Mononuclear cell (primary cell): ENCODE measurements around the gene PAF1. TPM values are rescaled to one million over a fixed set of nuclear protein-coding genes. Genes with fewer than 3 reads are reported as not detected.

Source experiments
- H3K27me3 ChIP-seq: 2 replicates; pipeline ENCODE4 v1.6.0; 2011; ENCODE audit warnings: low read length, control low read depth; ENCODE audit not compliant: insufficient read depth
- H3K4me1 ChIP-seq: 2 replicates; pipeline ENCODE4 v1.5.1; 2011; ENCODE audit warnings: mild to moderate bottlenecking, low read length, control low read depth; ENCODE audit not compliant: insufficient read depth
- H3K4me3 ChIP-seq: 2 replicates; pipeline ENCODE4 v1.5.1; 2011; ENCODE audit warnings: mild to moderate bottlenecking, low read length, moderate library complexity
- H3K9me3 ChIP-seq: 2 replicates; pipeline ENCODE4 v1.5.1; 2011; ENCODE audit warnings: low read depth, mild to moderate bottlenecking, control low read depth, low read length
- total RNA-seq: library from RNA; depleted of rRNA; stranded (reverse); fragments of >200 nt; gene quantifications from one replicate; pipeline ENCODE4 v1.2.3, GENCODE V29; 2012

The PAF1 gene
- total RNA-seq, 1 donor = 26.1 TPM

DNA sequence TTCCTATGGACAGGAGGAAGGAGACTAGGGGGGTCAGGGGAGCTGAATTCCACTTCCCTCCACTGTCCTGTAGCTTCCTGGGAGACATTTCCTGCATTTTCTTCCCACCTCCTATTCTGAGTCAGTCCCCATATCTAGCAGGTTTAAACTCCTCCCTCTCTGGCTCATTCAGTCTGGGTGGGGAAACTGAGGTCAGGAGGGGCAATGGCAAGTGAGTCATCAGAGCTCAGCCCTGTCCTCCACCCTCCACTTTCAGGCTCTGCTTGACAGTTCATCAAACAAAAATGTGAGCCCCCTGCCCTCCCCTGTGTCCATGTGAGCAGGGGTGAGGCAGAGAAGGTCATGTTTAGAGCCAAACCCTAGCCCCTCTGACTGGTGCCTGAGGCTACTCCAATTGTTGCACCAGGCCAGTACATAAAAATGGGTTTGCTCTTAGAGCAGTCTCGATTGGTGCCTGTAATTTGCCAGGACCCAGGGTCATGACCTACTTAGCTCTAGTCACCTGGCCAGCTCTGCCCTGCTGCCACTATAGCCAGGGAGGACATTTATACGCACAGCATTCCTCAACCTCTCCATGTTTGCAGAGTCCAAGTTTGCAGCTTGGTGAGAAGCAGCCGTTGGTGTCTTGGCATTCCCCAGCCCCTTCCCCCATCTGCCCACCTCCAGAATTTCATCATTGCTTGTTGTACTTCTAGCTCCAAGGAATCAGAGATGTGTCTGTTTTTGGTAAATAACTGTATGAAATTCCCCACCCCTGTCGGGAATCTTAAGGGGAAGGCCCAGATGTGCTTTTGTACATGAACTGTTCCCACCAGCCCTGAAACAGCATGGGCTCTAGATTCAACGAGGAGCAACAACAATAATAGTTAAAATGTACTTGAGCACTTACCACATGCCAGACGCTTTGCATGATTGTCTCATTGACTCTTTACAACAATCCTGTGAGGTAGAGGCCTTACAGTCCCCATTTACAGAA, 27.9 kb downstream of the PAF1 start:
- Histone ChIP-seq H3K4me3 (no peak overlapping the region), H3K9me3 (no peaks in the 10 kb centered on the region), H3K27me3 (no peaks in the 10 kb centered on the region), H3K4me1 (no peaks in the 10 kb centered on the region)

DNA sequence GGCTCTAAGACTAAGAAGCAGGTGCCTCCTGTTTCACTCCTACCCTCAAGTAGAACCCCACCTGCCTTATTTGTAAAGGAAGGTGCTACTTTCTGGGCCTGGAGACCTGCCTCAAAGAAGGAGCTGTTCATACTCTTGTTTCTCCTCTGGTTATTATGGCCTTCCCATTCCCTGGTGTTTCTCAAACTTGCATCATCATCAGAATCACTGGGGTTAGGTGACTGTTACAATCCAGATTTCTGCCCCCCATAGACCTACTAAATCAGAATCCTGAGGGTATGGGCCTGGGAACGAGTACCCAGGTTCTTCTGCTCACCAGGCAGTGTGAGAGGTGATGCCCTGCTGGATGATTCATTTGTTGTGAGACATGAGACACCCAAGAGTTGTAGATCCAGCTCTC, 30.3 kb downstream of the PAF1 start:
- Histone ChIP-seq H3K9me3 (no peaks in the 10 kb centered on the region), H3K4me3 (no peak overlapping the region), H3K27me3 (no peaks in the 10 kb centered on the region), H3K4me1 (no peaks in the 10 kb centered on the region)

DNA sequence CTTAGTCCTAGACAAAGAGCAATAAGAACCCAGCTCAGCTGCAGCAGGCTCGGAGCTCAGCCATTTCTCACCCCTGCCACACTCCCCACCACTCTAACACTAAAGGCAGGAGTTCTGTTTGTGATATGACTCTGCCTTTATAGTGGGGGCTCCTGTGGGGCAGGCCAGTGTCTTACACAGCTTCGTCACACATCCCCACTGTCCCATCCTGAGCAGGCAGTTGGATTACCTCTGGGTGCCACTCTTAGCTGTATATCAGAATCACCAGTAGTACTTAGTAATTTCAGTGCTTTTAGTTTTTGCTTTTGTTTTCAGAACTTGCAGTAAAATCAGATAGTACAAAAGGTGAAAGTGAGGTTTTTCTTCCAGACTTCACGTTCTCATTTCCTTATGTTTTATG, 31.9 kb downstream of the PAF1 start:
- H3K4me3 ChIP-seq = no peak overlapping the region
- no peaks in the 10 kb centered on the region for H3K4me1 ChIP-seq

DNA sequence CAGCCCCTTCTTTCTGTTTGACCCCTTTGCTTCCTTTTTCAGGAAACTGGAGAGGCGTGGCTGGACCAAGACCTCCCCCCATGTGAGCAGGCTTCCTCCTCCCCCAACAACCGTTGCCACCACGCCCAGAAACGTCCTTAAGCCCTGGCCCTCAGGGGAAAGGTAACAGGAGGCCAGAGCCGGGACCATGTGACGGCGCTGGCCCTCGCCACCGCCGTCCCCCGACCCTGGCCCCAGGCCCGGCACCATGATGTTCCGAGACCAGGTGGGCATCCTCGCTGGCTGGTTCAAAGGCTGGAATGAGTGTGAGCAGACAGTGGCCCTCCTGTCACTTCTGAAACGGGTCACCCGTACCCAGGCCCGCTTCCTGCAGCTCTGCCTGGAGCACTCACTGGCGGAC, 34.3 kb downstream of the PAF1 start:
- H3K9me3 ChIP-seq = no peaks in the 10 kb centered on the region
- H3K4me3 ChIP-seq = no peak overlapping the region
- H3K4me1 ChIP-seq = peaks cover 3% of the 10 kb centered on the region
- no peaks in the 10 kb centered on the region for H3K27me3 ChIP-seq

More for the DNA sequence above, 31.9 kb downstream of the PAF1 start:
- no peaks in the 10 kb centered on the region for H3K9me3 ChIP-seq
- H3K27me3 ChIP-seq = no peaks in the 10 kb centered on the region

DNA sequence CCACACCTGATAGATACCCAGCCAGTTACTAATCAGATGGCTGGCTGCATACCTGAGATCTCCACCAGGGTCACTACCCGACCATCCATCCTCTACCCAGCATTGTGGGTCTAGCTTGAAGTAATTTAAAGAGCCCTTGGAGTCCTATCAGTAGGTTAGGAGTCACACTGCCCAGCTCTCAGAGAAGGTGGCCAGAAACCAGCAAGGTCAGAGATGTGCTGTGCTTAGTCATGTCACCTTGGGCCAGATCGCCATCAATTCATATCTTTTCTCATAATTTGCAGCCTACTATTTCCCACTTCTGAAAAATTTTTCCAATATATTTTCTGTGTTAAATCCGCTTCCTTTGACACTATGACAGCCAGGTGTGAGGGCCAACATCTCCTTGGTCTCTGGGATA, 34.8 kb downstream of the PAF1 start:
- Histone ChIP-seq H3K27me3 (no peaks in the 10 kb centered on the region), H3K9me3 (no peaks in the 10 kb centered on the region), H3K4me3 (no peak overlapping the region), H3K4me1 (peaks cover 3% of the 10 kb centered on the region)

DNA sequence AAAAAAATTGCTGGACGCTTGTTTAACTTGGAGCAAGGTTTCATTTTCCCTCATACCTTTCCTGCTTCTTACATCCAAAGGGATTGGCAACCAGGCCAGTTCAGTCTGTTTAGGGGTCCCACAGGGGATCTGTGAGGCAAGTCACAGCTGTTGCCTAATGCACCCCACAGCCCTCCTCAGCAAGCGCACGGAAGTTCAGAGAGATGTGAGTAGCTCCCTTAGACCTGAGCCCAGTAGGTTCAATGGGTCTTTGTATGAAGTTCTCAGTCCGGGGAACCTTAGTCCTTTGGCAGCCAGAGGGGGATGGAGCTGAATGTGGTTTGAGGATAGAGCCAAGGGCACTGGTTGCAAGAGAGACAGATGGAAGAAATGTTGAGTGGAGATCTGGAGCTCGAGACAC, 35.7 kb downstream of the PAF1 start:
- Histone ChIP-seq H3K4me3 (no peak overlapping the region), H3K9me3 (no peaks in the 10 kb centered on the region), H3K27me3 (no peaks in the 10 kb centered on the region), H3K4me1 (peaks cover 3% of the 10 kb centered on the region)

DNA sequence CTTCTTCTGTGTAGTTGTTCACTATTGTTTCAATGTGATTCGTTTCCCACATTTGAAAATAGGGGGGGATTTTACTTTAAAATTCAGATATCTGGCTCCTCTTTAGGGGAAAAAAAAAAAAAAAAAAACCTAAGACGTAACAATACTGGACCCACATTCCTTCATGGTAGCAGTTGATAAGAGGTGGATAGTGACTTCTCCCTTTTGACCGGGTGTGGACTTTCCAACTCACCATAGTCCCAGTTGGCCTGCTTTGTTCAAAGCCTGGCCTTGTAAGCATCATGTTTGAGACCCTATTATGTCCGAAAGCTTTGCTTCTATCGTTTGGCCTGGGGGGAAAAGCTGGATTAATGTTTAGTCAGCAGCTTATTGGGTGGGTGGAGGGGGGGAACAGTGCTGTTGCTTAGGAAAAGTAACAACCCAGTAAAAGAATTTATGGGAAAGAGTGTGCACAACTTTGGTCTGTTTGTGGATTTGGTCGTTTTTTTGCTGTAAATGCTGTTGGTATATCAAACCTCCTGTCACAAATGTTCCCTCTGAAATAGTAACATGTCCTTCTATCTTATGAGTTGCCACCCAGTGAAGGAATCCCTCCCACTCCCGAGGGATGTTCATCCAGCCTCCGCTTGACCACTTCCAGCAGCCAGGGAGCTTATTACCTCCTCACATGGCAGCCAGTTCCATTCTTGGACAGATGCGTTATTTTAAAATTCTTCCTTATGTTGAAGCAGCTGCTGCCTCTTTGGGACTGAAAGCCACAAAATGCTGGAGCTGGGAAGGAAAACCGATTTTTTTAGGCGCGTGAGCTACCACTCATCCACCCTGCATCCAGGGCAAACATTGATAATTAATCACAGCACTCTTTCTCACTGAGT, 38.3 kb downstream of the PAF1 start:
- Histone ChIP-seq H3K4me3 (no peak overlapping the region), H3K4me1 (peaks cover 3% of the 10 kb centered on the region), H3K27me3 (no peaks in the 10 kb centered on the region), H3K9me3 (no peaks in the 10 kb centered on the region)

DNA sequence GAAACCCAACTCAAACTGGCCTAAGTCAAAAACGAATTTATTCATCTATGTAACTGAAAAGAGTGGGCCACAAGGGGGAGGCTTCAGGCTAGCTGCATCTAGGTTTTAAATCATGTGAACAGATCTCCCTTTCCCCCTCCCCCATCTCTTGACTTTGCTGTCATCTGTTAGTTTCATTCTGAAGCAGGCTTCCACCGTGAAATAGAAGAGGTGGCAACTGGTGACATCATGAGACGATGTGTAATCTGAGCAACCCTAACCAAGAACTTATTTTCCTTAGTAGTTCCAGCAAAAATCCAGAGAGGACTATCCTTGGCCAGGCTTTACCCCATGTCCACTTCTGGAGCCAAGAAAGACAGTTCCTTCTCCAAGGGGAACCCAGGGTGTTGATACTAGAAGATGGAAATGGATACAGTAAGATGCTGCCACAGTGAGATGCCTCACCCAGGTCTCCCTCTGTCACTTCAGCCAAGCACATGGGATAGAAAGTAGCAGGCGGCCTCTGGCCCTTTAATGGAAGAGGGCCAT, 39.3 kb downstream of the PAF1 start:
- Histone ChIP-seq H3K9me3 (no peaks in the 10 kb centered on the region), H3K4me1 (peaks cover 3% of the 10 kb centered on the region), H3K4me3 (no peak overlapping the region), H3K27me3 (no peaks in the 10 kb centered on the region)

DNA sequence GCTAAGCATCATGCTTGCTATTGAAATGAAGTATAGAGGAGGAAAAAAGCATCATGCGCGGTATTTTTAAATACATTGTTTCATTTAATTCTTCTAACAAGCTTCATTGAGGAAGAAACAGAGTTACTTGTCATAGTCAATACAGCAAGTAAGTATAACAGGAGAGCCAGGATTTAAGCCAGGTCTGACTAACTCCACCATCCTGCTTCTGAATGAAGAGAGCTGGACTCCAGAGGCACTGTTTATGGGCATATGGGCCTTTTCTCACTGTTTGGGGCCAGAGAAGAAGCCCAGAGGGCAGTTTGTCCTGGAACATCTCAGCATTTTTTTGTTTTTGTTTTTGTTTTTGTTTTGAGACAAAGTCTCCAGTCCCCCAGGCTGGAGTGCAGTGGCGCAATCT, 40.8 kb downstream of the PAF1 start:
- Histone ChIP-seq H3K4me3 (no peak overlapping the region), H3K9me3 (no peaks in the 10 kb centered on the region), H3K27me3 (no peaks in the 10 kb centered on the region), H3K4me1 (peaks cover 4% of the 10 kb centered on the region)

DNA sequence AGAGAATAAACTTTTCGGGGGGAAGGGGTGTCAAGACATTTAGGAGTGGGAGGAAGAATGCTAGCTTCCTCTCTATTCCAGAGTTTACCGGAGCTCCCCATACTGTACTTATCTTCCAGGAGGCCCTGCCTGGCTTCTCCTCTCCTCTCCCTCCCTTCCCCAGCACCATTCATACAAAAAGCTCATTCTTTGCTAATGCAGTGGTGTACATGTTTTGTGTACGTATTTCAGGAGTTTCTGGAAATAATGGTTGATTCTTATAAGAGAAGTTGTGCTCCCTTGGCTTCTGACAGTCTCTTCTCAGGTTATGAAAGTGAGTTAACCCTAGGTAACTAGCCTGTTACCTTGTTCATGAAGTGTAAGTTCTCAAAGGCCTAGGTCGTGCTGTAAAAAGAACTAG, 41.6 kb downstream of the PAF1 start:
- H3K27me3 ChIP-seq = no peaks in the 10 kb centered on the region
- H3K9me3 ChIP-seq = no peaks in the 10 kb centered on the region
- H3K4me1 ChIP-seq = peaks cover 13% of the 10 kb centered on the region
- H3K4me3 ChIP-seq = no peak overlapping the region

DNA sequence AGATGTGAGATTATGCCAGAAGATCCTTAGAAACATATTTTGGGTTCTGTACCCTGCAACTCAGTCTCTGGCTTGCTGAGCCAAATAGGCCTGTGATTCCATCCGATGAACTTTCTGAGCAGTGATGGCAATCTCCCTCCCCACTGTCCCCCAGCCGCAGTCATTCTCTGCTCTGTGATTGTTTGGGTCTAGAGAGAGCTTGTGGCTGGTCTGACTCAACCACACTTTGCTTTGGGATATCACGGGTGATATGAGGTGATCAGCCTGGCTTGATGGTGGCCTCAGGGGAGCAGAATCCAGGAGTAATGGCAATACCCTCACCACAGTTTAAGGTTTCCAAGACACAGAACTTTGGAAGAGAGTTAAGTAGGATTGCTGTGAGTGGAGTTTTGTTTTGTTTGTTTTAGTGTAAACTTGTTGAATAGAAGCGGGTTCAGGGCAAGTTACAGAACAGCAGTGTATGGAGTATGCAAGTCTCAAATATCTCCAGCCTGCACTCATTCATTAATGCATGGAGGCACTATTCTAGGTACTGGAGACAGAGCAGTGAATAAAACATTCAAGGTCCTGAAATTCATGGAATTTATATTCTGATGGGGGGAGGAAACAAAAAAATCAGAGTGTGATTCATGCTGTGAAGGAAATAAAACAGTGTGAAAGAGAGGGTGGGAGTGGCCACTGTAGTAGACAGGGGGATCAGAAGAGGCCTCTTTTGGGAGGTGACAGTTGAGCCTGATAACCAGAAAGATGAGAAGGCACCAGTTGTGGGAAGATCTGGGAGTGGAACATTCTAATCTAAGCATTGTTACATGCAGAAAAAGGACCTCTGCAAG, 43.4 kb downstream of the PAF1 start:
- Histone ChIP-seq H3K4me1 (peaks cover 27% of the 10 kb centered on the region), H3K27me3 (no peaks in the 10 kb centered on the region), H3K4me3 (no peak overlapping the region), H3K9me3 (no peaks in the 10 kb centered on the region)

DNA sequence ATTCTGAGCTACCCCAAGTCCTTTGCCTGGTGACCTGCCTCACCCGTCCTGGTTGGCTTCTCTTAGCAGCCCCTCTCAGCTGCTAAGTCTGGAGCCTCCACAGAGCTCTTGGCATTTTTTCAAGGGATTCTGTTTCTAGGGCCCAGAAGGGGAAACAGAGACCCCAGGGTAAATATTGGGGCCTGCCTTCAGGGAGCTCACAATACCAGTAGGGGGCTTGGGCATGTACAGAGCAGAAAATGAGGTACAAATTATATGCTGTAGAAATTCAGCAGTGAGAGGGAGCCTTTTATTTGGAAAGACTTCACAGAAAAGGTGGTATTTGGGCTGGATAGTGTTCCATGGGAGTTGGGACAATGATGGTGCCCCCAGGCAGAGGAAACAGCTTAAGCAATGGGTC, 45.0 kb downstream of the PAF1 start:
- no peaks in the 10 kb centered on the region for H3K9me3 ChIP-seq

DNA sequence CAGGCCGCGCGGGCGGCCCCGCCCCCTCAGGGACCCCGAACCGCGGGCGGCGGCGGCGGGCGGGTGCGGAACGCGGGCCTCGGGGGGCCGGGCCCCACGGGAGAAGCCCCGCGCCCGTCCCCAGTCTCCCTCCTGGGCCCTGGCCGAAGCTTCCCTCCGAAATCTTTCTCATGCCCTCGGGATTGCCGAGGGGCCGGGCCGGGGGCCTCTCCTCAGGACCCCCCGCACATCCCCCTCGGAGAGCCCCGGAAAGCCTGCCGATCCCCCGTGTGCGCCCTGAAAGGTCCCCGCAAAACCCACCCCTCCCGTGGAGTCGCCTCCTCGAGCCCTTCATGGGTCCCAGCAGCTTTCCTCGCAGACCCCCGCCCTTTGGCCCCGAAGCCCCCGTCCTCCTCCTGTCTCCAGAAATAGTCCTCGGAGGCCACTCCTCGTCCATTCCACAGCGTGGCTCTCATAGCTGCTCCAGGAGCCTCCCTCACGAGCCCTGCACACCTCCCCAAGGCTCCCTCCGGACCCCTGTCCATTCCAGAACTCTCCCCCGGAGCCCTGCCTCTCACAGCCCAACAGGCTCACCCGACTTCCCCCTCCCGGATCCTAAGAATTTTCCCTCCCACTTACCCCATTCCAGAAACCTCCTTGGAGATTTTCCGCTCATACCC, 48.1 kb downstream of the PAF1 start:
- Histone ChIP-seq H3K4me3 (peak overlapping the region; percentile 58), H3K4me1 (peaks cover 54% of the 10 kb centered on the region), H3K27me3 (no peaks in the 10 kb centered on the region), H3K9me3 (no peaks in the 10 kb centered on the region)

More for the DNA sequence above, 45.0 kb downstream of the PAF1 start:
- H3K4me3 ChIP-seq = no peak overlapping the region
- no peaks in the 10 kb centered on the region for H3K27me3 ChIP-seq
- peaks cover 27% of the 10 kb centered on the region for H3K4me1 ChIP-seq
